A673 (cell line): ENCODE results near the gene DKK3. TPM values are rescaled to one million over a fixed set of nuclear protein-coding genes. Genes with fewer than 3 reads are reported as not detected.

Experiments
- BruUV-seq: library from RNA; stranded (reverse); fragments of 400-500 nt; replicated peaks from 2 replicates; lab custom pipeline; 2021; lab: Mats Ljungman, UMichigan
- CTCF ChIA-PET: fragments of 300-600 bp; sonication (Branson Sonifier 250); formaldehyde crosslinking; loops from one replicate; lab custom pipeline; 2022; ENCODE audit warnings: antibody characterized with exemption; lab: Charles Lee
- POLR2A ChIA-PET: fragments of 300-600 bp; sonication (Branson Sonifier 250); formaldehyde crosslinking; loops from one replicate; lab custom pipeline; 2022; ENCODE audit warnings: antibody characterized with exemption; ENCODE audit not compliant: low non-redundant PET; lab: Charles Lee
- DNase-seq: peaks from one replicate; pipeline ENCODE4 v3.0.0-alpha.2; 2015; ENCODE audit warnings: low spot score
- H3K27ac ChIP-seq: fragments of 200-600 bp; sonication (generic); 2 replicates; pipeline ENCODE4 v1.5.1; 2016; ENCODE audit warnings: mixed run types, low read depth, mild to moderate bottlenecking, mixed read lengths, antibody characterized with exemption, low read length; ENCODE audit not compliant: poor library complexity, severe bottlenecking
- H3K27me3 ChIP-seq: fragments of 200-600 bp; sonication (generic); replicated peaks from 2 replicates; pipeline ENCODE4 v1.6.1; 2017; ENCODE audit warnings: mixed run types, low read depth, mild to moderate bottlenecking, mixed read lengths, antibody characterized with exemption, low read length; ENCODE audit not compliant: insufficient read depth, poor library complexity
- H3K36me3 ChIP-seq: fragments of 200-600 bp; sonication (generic); 2 replicates; pipeline ENCODE4 v1.6.1; 2016; ENCODE audit warnings: mixed run types, mild to moderate bottlenecking, mixed read lengths, antibody characterized with exemption, low read length; ENCODE audit not compliant: insufficient read depth, poor library complexity, severe bottlenecking
- H3K4me1 ChIP-seq: fragments of 200-600 bp; sonication (generic); 2 replicates; pipeline ENCODE4 v1.6.1; 2017; ENCODE audit warnings: mixed run types, mild to moderate bottlenecking, mixed read lengths, antibody characterized with exemption, low read length; ENCODE audit not compliant: insufficient read depth, poor library complexity, severe bottlenecking
- H3K4me3 ChIP-seq: fragments of 200-600 bp; sonication (generic); 2 replicates; pipeline ENCODE4 v1.5.1; 2016; ENCODE audit warnings: low read depth, mixed run types, mild to moderate bottlenecking, mixed read lengths, low read length; ENCODE audit not compliant: poor library complexity, severe bottlenecking
- H3K9me3 ChIP-seq: fragments of 200-600 bp; sonication (generic); 2 replicates; pipeline ENCODE4 v1.6.1; 2016; ENCODE audit warnings: mixed run types, low read depth, mild to moderate bottlenecking, mixed read lengths, antibody characterized with exemption, low read length; ENCODE audit not compliant: poor library complexity, severe bottlenecking
- CTCF ChIP-seq: fragments of 300-800, 200-600 bp; sonication (generic); conservative IDR thresholded peaks from 2 replicates; pipeline ENCODE4 v1.5.1; 2017; ENCODE audit warnings: low read depth, mild to moderate bottlenecking, antibody characterized with exemption, low read length, moderate library complexity, mixed read lengths
- EZH2 ChIP-seq: fragments of 200-600 bp; sonication (generic); IDR thresholded peaks from 2 replicates; pipeline ENCODE4 v1.6.1; 2017; ENCODE audit warnings: borderline replicate concordance, low read depth, mild to moderate bottlenecking, mixed read lengths, antibody characterized with exemption, low read length; ENCODE audit not compliant: poor library complexity, severe bottlenecking
- intact Hi-C: fragments of 100-400 bp; cut with micrococcal nuclease; formaldehyde crosslinking; loops from one replicate; pipeline ENCODE4 v1.10.0; 2022; ENCODE audit not compliant: unreplicated experiment
- total RNA-seq: library from RNA; stranded (reverse); gene quantifications from 2 replicates; pipeline ENCODE4 v1.2.3, GENCODE V29; 2021

Gene DKK3
- total RNA-seq, 1 experiment from 2014 or later = 0.77 TPM

- DNase-seq = no peak
- POLR2A ChIA-PET = no interaction called here
- Histone ChIP-seq H3K9me3 (no peaks in the 10 kb centered on the region), H3K36me3 (peaks cover 43% of the 10 kb centered on the region), H3K4me3 (no peak overlapping the region), H3K4me1 (peaks cover 2% of the 10 kb centered on the region), H3K27ac (no peak overlapping the region), H3K27me3 (no peaks in the 10 kb centered on the region)
- no TSS peak for BruUV-seq
- CTCF ChIA-PET = no interaction called here
- TF ChIP-seq CTCF (no peak), EZH2 (no peak)
- intact Hi-C loops = no loop called here
These were observed 56.4 kb downstream of the DKK3 start for GRCh38 chr11:11952036-11952435.

- no peak for DNase-seq
- Histone ChIP-seq H3K9me3 (no peaks in the 10 kb centered on the region), H3K27me3 (no peaks in the 10 kb centered on the region), H3K36me3 (peaks cover 18% of the 10 kb centered on the region), H3K4me1 (peaks cover 13% of the 10 kb centered on the region), H3K4me3 (no peak overlapping the region), H3K27ac (no peak overlapping the region)
- BruUV-seq = no TSS peak
- TF ChIP-seq EZH2 = no peak
- CTCF ChIA-PET = no interaction called here
- POLR2A ChIA-PET = no interaction called here
- intact Hi-C loops = no loop called here
These were observed 58.9 kb downstream of the DKK3 start for GRCh38 chr11:11949482-11949881.

- ChIA-PET POLR2A (no interaction called here), CTCF (interaction anchor here (1.2 kb wide), 1 partner anchor 19 kb away, joined by 3 read pairs; no protein-coding TSS in a partner anchor)
- no peak overlapping the region for H3K4me3 ChIP-seq
- DNase-seq = no peak
- no peaks in the 10 kb centered on the region for H3K27me3 ChIP-seq
- TF ChIP-seq CTCF (no peak), EZH2 (no peak)
- intact Hi-C loops = no loop called here
- no peaks in the 10 kb centered on the region for H3K9me3 ChIP-seq
- BruUV-seq = no TSS peak
- no peak overlapping the region for H3K27ac ChIP-seq
- peaks cover 13% of the 10 kb centered on the region for H3K4me1 ChIP-seq
- peaks cover 21% of the 10 kb centered on the region for H3K36me3 ChIP-seq
These were observed 60.0 kb downstream of the DKK3 start for GRCh38 chr11:11948242-11948947.

GRCh38 chr11:11947825-11948224, 60.6 kb downstream of the DKK3 start:
- POLR2A ChIA-PET = no interaction called here
- CTCF ChIA-PET = interaction anchor here (1.2 kb wide), 1 partner anchor 19 kb away, joined by 3 read pairs; no protein-coding TSS in a partner anchor
- H3K9me3 ChIP-seq = no peaks in the 10 kb centered on the region
- no peak overlapping the region for H3K27ac ChIP-seq
- no peak for TF ChIP-seq EZH2
- no peak for TF ChIP-seq CTCF
- intact Hi-C loops = no loop called here
- H3K4me3 ChIP-seq = no peak overlapping the region
- H3K27me3 ChIP-seq = no peaks in the 10 kb centered on the region
- BruUV-seq = no TSS peak
- H3K36me3 ChIP-seq = peaks cover 21% of the 10 kb centered on the region
- DNase-seq = no peak
- peaks cover 13% of the 10 kb centered on the region for H3K4me1 ChIP-seq
